ENCODE results near the gene MRPL14.

GRCh38 chr6:44129841-44130322 is 2.6 kb upstream of the MRPL14 start:
- no peak for TF ChIP-seq CTCF (IDR thresholded peaks at IDR 0.05; ENCODE audit: low read length)
- TF ChIP-seq EZH2 (optimal IDR thresholded peaks at IDR 0.05; ENCODE audit: low read depth, low read length), result no peak
- no peak for TF ChIP-seq EZH2phosphoT487 (IDR thresholded peaks at IDR 0.05; ENCODE audit: low read length)

Measured in MM.1S (cell line).